ENCODE measurements around the gene ZNF629. TPM values are rescaled to one million over a fixed set of nuclear protein-coding genes. Genes with fewer than 3 reads are reported as not detected.
A peak's percentile ranks its signal among the peaks of the same experiment; 100 is the strongest.

ZNF629 gene
- total and polyA plus RNA-seq, 8 donors: 4.5 to 8.6 (median 6.0) TPM

DNA sequence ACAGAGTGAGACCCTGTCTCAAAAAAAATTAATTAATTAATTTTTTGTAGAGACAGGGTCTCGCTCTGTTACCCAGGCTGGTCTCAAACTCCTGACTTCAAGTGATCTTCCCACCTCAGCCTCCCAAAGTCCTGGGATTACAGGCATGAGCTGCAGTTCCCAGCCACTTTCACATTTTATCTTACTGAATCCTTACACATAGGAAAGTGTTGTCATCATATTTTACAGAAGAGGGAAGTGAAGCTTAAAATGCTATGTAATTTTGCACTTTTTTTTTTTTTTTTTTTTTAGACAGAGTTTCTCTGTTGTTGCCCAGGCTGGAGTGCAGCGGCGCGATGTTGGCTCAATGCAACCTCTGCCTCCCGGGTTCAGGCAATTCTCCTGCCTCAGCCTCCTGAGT, 21.1 kb upstream of the ZNF629 start:
- FAIRE-seq (no peak), ATAC-seq (no peak), DNase-seq (no peak)
- no peaks in the 10 kb centered on the region for H3K9me3 ChIP-seq
- TF ChIP-seq, protein P1, sequence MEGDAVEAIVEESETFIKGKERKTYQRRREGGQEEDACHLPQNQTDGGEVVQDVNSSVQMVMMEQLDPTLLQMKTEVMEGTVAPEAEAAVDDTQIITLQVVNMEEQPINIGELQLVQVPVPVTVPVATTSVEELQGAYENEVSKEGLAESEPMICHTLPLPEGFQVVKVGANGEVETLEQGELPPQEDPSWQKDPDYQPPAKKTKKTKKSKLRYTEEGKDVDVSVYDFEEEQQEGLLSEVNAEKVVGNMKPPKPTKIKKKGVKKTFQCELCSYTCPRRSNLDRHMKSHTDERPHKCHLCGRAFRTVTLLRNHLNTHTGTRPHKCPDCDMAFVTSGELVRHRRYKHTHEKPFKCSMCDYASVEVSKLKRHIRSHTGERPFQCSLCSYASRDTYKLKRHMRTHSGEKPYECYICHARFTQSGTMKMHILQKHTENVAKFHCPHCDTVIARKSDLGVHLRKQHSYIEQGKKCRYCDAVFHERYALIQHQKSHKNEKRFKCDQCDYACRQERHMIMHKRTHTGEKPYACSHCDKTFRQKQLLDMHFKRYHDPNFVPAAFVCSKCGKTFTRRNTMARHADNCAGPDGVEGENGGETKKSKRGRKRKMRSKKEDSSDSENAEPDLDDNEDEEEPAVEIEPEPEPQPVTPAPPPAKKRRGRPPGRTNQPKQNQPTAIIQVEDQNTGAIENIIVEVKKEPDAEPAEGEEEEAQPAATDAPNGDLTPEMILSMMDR (IDR thresholded peaks at IDR 0.05): no peak
- intact Hi-C loops (cut with DNase I): no loop called here
- no peak overlapping the region for H3K27ac ChIP-seq
- H3K36me3 ChIP-seq: no peaks in the 10 kb centered on the region
- H3K4me3 ChIP-seq: no peak overlapping the region
- H3K27me3 ChIP-seq: no peaks in the 10 kb centered on the region
- H3K4me1 ChIP-seq: peaks cover 6 to 9% (median 8%) of the 10 kb centered on the region in 3 donors
- 90 to 98% methylated on average over 5 of the region's 5 CpGs for WGBS, 2 donors

- TF ChIP-seq, protein P1 (IDR thresholded peaks at IDR 0.05): no peak
- Histone ChIP-seq H3K36me3 (no peaks in the 10 kb centered on the region), H3K9me3 (no peaks in the 10 kb centered on the region), H3K4me3 (peak overlapping the region; percentile 66 to 92 (median 80)), H3K27ac (peak overlapping the region; percentile 76 to 87 (median 80)), H3K27me3 (no peaks in the 10 kb centered on the region), H3K4me1 (peaks cover 6 to 9% (median 8%) of the 10 kb centered on the region in 3 donors)
- ATAC-seq (peak; percentile 97 to 99 (median 99)), DNase-seq (peak; percentile 83 to 97 (median 88)), FAIRE-seq (no peak)
- 1 to 2% methylated on average over 54 to 62 of the region's 62 CpGs for WGBS, 2 donors
- intact Hi-C loops (cut with DNase I): no loop called here
Measured at GRCh38 chr16:30805370-30806169, 18.6 kb upstream of the ZNF629 start.

GRCh38 chr16:30805056-30805369, 18.0 kb upstream of the ZNF629 start:
- TF ChIP-seq, protein P1 (IDR thresholded peaks at IDR 0.05): no peak
- FAIRE-seq: no peak
- Histone ChIP-seq H3K36me3 (no peaks in the 10 kb centered on the region), H3K27ac (peak overlapping the region in 3 of 4 donors; percentile 76 to 87 (median 83)), H3K4me1 (peaks cover 6 to 9% (median 8%) of the 10 kb centered on the region in 3 donors), H3K27me3 (no peaks in the 10 kb centered on the region), H3K4me3 (peak overlapping the region; percentile 66 to 92 (median 80)), H3K9me3 (no peaks in the 10 kb centered on the region)
- peak in 3 of 4 donors; percentile 8 to 17 (median 14) for ATAC-seq
- WGBS, 2 donors: 29 to 36% methylated on average over 8 of the region's 8 CpGs
- intact Hi-C loops (cut with DNase I): no loop called here
- DNase-seq: peak in 1 of 6 donors; percentile 66

DNA sequence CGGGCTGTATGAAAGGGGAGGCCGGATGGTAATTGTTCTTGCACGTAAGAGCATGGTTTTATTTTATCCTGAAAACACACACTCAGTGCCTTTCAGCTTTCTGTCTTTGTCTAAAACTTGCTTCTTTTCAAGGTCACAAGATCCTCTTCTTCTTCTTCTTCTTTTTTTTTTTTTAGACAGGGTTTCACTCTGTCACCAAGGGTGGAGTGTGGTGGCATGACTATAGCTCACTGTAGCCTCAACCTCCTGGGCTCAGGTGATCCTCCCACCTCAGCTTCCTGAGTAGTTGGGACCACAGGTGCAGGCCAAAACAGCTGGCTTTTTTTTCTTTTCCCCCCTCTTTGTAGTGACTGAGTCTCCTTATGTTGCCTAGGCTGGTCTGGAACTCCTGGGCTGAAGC, 15.9 kb upstream of the ZNF629 start:
- DNase-seq (no peak), FAIRE-seq (no peak), ATAC-seq (no peak)
- TF ChIP-seq, protein P1 (IDR thresholded peaks at IDR 0.05): no peak
- peaks cover 6 to 9% (median 8%) of the 10 kb centered on the region in 3 donors for H3K4me1 ChIP-seq
- H3K27me3 ChIP-seq: no peaks in the 10 kb centered on the region
- 74 to 76% methylated on average over 3 of the region's 3 CpGs for WGBS, 2 donors
- H3K9me3 ChIP-seq: no peaks in the 10 kb centered on the region
- intact Hi-C loops (cut with DNase I): no loop called here
- no peak overlapping the region for H3K27ac ChIP-seq
- no peak overlapping the region for H3K4me3 ChIP-seq
- no peaks in the 10 kb centered on the region for H3K36me3 ChIP-seq

DNA sequence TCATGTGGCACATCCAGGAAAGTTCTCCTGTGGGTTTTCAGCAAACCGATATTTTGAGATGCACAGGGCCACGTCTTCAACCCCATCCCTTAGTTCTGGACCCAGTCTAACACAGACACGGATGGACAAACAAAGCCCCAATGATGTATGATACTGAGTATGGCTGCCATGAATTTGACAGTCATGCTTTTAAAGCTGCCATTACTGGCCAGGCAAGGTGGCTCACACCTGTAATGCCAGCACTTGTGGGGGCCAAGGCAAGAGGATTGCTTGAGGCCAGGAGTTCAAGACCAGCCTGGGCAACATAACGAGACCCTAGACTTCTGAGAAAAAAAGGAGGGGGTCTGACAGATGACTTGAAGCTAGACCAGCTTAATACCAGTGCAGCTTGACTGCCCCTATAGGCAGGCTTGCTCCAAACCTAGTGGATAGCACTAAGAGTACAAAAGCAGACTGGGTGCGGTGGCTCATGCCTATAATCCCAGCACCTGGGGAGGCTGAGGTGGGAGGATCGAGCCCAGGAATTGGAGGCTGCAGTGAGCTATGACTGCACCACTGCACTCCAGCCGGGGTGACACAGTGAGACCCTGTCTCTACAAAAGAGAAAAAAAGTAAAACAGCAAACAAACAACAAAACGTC, 10.8 kb upstream of the ZNF629 start:
- no peaks in the 10 kb centered on the region for H3K9me3 ChIP-seq
- intact Hi-C loops (cut with DNase I): no loop called here
- TF ChIP-seq, protein P1 (IDR thresholded peaks at IDR 0.05): no peak
- 67 to 69% methylated on average over 8 of the region's 8 CpGs for WGBS, 2 donors
- no peak for ATAC-seq
- no peaks in the 10 kb centered on the region for H3K4me1 ChIP-seq
- H3K4me3 ChIP-seq: no peak overlapping the region
- no peaks in the 10 kb centered on the region for H3K36me3 ChIP-seq
- no peak for FAIRE-seq
- no peak overlapping the region for H3K27ac ChIP-seq
- H3K27me3 ChIP-seq: no peaks in the 10 kb centered on the region
- DNase-seq: no peak

All from pancreas (tissue), 10 donors.